ENCODE data around the gene JMJD7.

The JMJD7 gene

DNA sequence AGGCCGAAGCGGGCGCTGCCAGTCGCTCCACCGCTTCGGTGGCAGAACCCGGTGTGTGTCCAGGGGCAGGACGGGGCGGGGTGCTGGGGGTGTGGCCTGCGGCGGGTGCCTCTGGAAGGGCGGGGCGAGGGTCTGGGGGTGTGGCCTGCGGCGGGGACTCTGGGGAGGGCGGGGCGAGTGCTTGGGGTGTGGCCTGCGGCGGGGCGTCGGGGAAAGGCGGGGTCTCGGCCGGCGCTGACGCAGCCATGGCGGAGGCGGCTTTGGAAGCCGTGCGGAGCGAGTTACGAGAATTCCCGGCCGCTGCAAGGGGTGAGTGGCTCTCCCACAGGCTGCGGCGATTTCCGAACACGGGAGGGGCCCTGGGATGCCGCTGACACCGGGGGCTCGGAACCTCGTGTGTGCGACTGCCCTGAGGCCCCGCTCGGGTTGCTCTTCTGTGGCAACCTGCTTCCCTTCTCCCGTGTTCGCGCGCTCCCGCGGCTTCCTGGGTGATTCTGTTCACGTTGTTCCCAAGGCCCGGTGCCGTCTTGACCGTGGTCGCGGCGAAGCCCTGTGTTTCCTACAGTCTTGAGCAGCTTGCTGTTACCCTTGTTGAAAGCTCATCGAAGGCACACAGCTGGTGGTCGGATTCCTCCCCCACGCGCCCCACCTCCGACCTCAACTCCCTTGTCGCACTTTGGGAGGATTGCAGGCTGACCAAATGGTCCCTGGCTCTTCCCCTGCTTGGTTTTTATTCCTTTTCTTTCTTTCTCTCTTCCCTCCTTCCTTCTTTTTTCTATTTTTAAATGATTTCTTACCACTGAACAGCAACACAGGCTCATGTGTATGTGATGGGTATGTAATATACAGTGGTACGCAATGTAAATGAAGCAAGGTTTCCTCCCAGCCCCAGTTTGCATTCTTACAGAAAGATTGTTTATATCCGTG lies at the start of gene JMJD7:
TSS of gene JMJD7 (plus strand) at position 213 of the 927 bp plus-strand sequence. CDS start at position 246, 33 bp downstream.
- H3K36me3 ChIP-seq (ENCODE audit: insufficient read depth, low read length) = no peaks in the 10 kb centered on the region
- H3K4me2 ChIP-seq (ENCODE audit: low read length) = peak within 1 kb of the TSS; percentile 91
- H3K4me3 ChIP-seq (ENCODE audit: low read depth, low read length, poor library complexity, severe bottlenecking) = peak within 1 kb of the TSS; percentile 82
- H3K27me3 ChIP-seq (ENCODE audit: insufficient read depth, low read length) = no peaks in the 10 kb centered on the region
- 0 out of 2 replicates have a peak within 1 kb of the TSS, but pooled peaks have one; percentile 39 for H2AFZ ChIP-seq (ENCODE audit: low read length)
- H3K9me3 ChIP-seq (ENCODE audit: low read length) = no peaks in the 10 kb centered on the region
- TF ChIP-seq EZH2 (IDR thresholded peaks at IDR 0.05; ENCODE audit: borderline replicate concordance, low read length) = no peak
- TF ChIP-seq, protein P1, sequence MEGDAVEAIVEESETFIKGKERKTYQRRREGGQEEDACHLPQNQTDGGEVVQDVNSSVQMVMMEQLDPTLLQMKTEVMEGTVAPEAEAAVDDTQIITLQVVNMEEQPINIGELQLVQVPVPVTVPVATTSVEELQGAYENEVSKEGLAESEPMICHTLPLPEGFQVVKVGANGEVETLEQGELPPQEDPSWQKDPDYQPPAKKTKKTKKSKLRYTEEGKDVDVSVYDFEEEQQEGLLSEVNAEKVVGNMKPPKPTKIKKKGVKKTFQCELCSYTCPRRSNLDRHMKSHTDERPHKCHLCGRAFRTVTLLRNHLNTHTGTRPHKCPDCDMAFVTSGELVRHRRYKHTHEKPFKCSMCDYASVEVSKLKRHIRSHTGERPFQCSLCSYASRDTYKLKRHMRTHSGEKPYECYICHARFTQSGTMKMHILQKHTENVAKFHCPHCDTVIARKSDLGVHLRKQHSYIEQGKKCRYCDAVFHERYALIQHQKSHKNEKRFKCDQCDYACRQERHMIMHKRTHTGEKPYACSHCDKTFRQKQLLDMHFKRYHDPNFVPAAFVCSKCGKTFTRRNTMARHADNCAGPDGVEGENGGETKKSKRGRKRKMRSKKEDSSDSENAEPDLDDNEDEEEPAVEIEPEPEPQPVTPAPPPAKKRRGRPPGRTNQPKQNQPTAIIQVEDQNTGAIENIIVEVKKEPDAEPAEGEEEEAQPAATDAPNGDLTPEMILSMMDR (IDR thresholded peaks at IDR 0.05; ENCODE audit: low read length) = no peak
- no peaks in the 10 kb centered on the region for H3K79me2 ChIP-seq (ENCODE audit: insufficient read depth, low read length)
- H3F3A ChIP-seq (ENCODE audit: insufficient read depth, low read length) = no peaks in the 10 kb centered on the region
- no peaks in the 10 kb centered on the region for H4K20me1 ChIP-seq (ENCODE audit: insufficient read depth, low read length)
- peaks cover 18% of the 10 kb centered on the region for H3K4me1 ChIP-seq (ENCODE audit: insufficient read depth, low read length, severe bottlenecking)
- H3K9ac ChIP-seq (ENCODE audit: low read length) = peak within 1 kb of the TSS; percentile 71
- H3K27ac ChIP-seq (ENCODE audit: low read depth, low read length, poor library complexity, severe bottlenecking) = no peak within 1 kb of the TSS
- no peaks in the 10 kb centered on the region for H3K9me2 ChIP-seq (ENCODE audit: low read depth, low read length)

- H3K4me2 ChIP-seq (ENCODE audit: low read length) = peak overlapping the region; percentile 84
- H3K9me3 ChIP-seq (ENCODE audit: low read length) = no peaks in the 10 kb centered on the region
- no peaks in the 10 kb centered on the region for H3K27me3 ChIP-seq (ENCODE audit: insufficient read depth, low read length)
- no peaks in the 10 kb centered on the region; the same call in 1 of the 2 replicates for H3K79me2 ChIP-seq (ENCODE audit: insufficient read depth, low read length)
- H3K36me3 ChIP-seq (ENCODE audit: insufficient read depth, low read length) = no peaks in the 10 kb centered on the region
- H3F3A ChIP-seq (ENCODE audit: insufficient read depth, low read length) = no peaks in the 10 kb centered on the region
- no peaks in the 10 kb centered on the region for H3K9me2 ChIP-seq (ENCODE audit: low read depth, low read length)
- H3K4me1 ChIP-seq (ENCODE audit: insufficient read depth, low read length, severe bottlenecking) = peaks cover 88% of the 10 kb centered on the region
- no peak overlapping the region for H3K9ac ChIP-seq (ENCODE audit: low read length)
- no peaks in the 10 kb centered on the region for H4K20me1 ChIP-seq (ENCODE audit: insufficient read depth, low read length)
- H3K4me3 ChIP-seq (ENCODE audit: low read depth, low read length, poor library complexity, severe bottlenecking) = no peak overlapping the region
- peak overlapping the region; percentile 44 for H3K27ac ChIP-seq (ENCODE audit: low read depth, low read length, poor library complexity, severe bottlenecking)
- no peak overlapping the region for H2AFZ ChIP-seq (ENCODE audit: low read length)
- TF ChIP-seq, protein P1 (IDR thresholded peaks at IDR 0.05; ENCODE audit: low read length) = no peak
- TF ChIP-seq EZH2 (IDR thresholded peaks at IDR 0.05; ENCODE audit: borderline replicate concordance, low read length) = no peak
Observed at GRCh38 chr15:41778521-41778920, 49.4 kb upstream of the JMJD7 start.

GRCh38 chr15:41779662-41780157 lies 48.2 kb upstream of the JMJD7 start:
- Histone ChIP-seq H4K20me1 (ENCODE audit: insufficient read depth, low read length) (no peaks in the 10 kb centered on the region), H3K27me3 (ENCODE audit: insufficient read depth, low read length) (no peaks in the 10 kb centered on the region), H3K9me3 (ENCODE audit: low read length) (no peaks in the 10 kb centered on the region), H3K27ac (ENCODE audit: low read depth, low read length, poor library complexity, severe bottlenecking) (peak overlapping the region; percentile 80), H3K36me3 (ENCODE audit: insufficient read depth, low read length) (0 out of 2 replicates have a peak, but pooled peaks cover 4% of the 10 kb centered on the region), H3K79me2 (ENCODE audit: insufficient read depth, low read length) (no peaks in the 10 kb centered on the region; the same call in 1 of the 2 replicates), H3K4me1 (ENCODE audit: insufficient read depth, low read length, severe bottlenecking) (peaks cover 90% of the 10 kb centered on the region), H3K9me2 (ENCODE audit: low read depth, low read length) (no peaks in the 10 kb centered on the region), H3K4me3 (ENCODE audit: low read depth, low read length, poor library complexity, severe bottlenecking) (no peak overlapping the region), H3K4me2 (ENCODE audit: low read length) (peak overlapping the region; percentile 6; the same call in 1 of the 2 replicates), H2AFZ (ENCODE audit: low read length) (no peak overlapping the region), H3F3A (ENCODE audit: insufficient read depth, low read length) (no peaks in the 10 kb centered on the region), H3K9ac (ENCODE audit: low read length) (no peak overlapping the region; the same call in 1 of the 2 replicates)
- TF ChIP-seq, protein P1 (IDR thresholded peaks at IDR 0.05; ENCODE audit: low read length) = no peak
- TF ChIP-seq EZH2 (IDR thresholded peaks at IDR 0.05; ENCODE audit: borderline replicate concordance, low read length) = no peak
